ENCODE measurements around the gene BRF1.
A peak's percentile ranks its signal among the peaks of the same experiment; 100 is the strongest.

The BRF1 gene

DNA sequence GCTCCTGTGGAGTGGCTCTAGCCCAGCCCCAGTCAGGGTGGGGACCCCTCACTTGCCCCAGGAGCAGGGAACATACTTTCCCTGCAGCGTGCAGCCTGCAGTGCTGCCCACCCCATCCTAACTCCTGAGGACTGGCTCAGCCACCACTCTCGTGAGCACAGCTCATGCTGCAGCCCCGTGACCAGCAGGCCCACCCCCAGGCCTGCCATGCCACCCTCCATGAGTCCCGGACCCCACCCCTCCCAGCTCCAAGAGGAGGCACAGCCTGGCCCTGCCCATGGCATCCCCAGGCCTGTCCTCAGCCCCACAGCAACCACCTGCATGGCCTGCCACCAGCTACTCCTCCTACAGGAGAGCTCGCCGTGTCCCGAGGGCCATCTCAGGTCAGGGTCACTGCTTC lies 128.3 kb downstream of the BRF1 start:
- no peak overlapping the region for H3K27ac ChIP-seq
- no peak for TF ChIP-seq CTCF (conservative IDR thresholded peaks at IDR 0.05)

DNA sequence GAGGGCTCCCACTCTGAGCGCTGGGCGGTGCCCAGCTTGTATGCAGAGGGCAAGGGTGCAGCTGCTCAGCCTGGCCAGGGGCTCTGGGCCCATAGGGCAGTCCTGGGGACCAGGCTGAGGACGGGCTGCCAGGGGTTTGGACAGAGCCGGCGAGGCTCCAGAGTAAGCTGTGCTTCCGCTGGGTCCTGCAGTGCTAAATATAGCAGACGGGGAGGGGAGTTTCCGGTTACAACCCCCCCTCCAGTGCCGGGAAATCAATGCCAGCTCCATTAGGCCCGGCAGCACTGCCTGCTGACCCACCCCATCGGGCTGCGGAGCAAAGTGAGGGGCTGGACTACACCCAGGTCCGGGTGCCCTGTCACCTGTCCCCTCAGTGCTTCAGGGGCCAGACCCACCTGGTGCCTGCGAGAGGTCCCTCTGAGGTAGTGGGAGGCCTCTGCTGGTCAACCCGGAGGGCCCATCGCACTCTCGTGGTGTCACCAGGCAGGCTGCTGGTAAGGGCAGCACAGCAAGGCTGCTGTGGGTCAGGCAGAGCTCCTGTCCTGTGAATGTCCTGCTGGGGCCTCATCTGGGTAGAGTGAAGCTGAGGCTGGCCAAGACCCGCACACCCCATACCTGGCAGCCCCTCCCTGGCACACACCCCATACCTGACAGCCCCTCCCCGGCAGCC lies 129.7 kb downstream of the BRF1 start:
- TF ChIP-seq CTCF (conservative IDR thresholded peaks at IDR 0.05), result no peak
- H3K27ac ChIP-seq, result no peak overlapping the region

DNA sequence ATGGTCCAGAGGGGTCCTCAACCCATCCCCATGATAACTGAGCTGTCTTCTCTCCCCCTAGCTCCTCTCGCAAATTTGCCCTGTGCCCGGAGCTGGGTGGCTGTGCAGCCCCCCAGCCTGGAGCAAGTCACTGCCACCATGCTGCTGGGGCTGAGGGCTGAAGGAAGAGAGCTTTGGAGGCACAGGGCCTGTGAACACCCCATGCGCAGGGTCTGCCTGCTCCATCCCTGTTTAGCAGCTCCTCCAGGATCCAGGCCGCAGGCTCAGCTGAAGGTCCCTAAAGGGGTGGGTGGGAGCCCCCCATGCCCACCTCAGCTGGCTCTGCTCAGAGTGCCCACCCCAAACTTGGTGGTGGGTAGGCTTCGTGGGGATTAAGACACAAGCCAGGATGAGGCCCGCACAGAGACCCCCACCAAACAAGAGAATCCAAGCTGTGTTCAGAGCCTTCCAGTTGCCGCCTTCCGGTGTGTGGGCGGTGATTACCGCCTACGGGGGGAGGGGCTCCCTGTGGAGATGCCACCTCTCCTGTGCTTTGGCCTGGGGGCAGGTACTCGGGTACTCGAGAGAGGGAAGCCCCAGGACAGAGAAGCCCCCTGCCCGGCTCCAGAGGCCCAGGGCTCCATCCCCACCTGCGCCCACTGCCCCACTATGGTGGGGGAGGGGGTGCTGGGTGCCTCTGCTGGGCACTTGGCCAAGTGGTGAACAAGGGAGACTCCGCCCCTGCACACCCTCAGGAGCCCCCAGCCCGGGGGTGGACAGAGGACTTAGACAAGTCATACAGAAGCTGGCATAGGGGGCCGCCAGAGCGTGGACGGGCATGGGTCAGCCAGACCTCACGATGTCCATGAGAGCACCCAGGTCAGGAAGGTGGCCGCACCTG lies 130.8 kb downstream of the BRF1 start:
- H3K27ac ChIP-seq, result no peak overlapping the region
- no peak for TF ChIP-seq CTCF (conservative IDR thresholded peaks at IDR 0.05)

DNA sequence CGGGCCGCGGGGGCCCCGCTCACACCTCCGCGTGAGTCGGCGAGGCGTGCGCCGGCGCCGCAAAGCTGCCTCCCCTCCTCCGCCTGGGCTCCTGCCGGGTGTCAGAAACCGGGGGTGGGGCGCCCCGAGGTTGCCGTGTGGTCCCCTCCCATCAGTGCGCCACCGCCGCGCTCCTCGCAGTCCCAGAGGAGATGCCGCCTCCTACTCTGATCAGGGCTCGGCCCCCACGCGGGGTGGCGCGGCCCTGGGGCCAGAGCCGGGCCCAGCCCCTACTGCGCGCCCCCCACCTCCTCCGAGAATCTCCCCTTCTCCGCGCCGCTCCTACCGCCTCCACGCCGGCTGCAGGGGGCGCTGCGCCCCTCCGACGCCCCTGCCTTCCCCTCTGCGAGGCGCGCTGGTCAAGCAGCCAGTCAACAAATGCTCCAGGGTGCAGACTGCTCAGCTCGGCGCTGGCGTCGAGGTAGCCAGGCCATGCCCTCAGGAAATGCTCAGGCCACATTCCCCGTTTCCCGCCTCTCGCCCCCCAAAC lies 131.8 kb downstream of the BRF1 start:
- peak; percentile 37; the same call in 1 of the 2 replicates for TF ChIP-seq CTCF (conservative IDR thresholded peaks at IDR 0.05)
- peak overlapping the region; percentile 76 for H3K27ac ChIP-seq

DNA sequence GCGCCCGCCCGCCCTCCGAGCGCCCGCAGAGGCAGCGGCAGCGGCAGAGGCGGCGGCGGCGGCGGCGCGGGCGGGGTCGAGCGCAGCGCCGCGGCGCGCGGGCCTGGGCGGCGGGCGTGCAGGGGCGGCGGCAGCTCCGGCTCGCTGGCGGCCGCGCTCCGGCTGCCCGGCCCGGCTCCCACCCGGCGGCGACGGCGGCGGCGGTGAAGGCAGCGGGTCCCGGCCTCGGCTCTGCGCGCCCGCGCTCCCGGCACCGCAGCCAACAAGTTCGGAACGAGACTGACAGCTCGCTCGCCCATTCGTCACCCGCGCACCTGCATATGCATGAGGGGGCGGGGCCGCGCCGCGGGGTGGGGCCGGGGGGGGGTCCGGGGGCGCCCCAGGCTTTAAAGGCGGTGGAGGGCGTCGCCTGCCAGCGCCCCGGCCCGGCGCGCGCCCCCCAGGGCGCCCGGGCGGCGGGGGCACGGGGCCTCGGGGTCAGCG lies 132.3 kb downstream of the BRF1 start, which contains the start of gene JAG2:
TSS of gene JAG2 (minus strand) at position 281 of the 483 bp plus-strand sequence. CDS start 356 bp downstream, outside the sequence.
- peak within 1 kb of the TSS; percentile 76 for H3K27ac ChIP-seq

GRCh38 chr14:105168093-105168420 lies 132.7 kb downstream of the BRF1 start:
- peak overlapping the region; percentile 76 for H3K27ac ChIP-seq
- TF ChIP-seq CTCF (conservative IDR thresholded peaks at IDR 0.05), result no peak

More for the DNA sequence above, 132.3 kb downstream of the BRF1 start, which contains the start of gene JAG2:
- TF ChIP-seq CTCF (conservative IDR thresholded peaks at IDR 0.05), result no peak

Measured in VCaP (cell line).